NCI-H774 (cell line): ENCODE results near the gene ELMOD2.

ENCODE experiments used
- DNase-seq: peaks from one replicate; lab custom pipeline; 2025; lab: John Stamatoyannopoulos, UW

The ELMOD2 gene

GRCh38 chr4:140581078-140581477, 57.1 kb downstream of the ELMOD2 start:
- DNase-seq = no peak

GRCh38 chr4:140584439-140584838, 60.5 kb downstream of the ELMOD2 start:
- DNase-seq = no peak

DNA sequence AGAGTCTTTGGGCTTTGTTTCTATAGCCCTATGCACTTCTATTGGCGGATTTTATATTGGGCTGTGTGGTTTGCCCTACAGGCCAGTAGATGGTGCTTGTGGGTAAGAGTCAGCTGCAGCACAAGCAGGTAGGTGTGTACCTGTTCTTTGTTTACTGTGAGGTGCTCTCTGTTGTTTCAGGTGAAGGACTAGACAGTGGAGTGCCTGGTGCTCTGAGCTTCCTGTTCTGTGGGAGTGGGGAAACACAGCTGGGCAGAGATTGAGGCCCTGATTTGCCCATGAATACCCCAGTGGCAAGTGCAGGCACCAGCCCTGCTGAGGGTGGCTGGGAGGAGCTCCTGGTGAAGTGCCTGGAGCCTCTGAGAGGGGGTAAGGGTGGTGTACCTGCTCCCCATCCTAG, 71.1 kb downstream of the ELMOD2 start:
- no peak for DNase-seq

- no peak for DNase-seq
Observed at GRCh38 chr4:140600408-140600807, 76.4 kb downstream of the ELMOD2 start.

- DNase-seq = no peak
Observed at GRCh38 chr4:140602714-140603113, 78.7 kb downstream of the ELMOD2 start.

DNA sequence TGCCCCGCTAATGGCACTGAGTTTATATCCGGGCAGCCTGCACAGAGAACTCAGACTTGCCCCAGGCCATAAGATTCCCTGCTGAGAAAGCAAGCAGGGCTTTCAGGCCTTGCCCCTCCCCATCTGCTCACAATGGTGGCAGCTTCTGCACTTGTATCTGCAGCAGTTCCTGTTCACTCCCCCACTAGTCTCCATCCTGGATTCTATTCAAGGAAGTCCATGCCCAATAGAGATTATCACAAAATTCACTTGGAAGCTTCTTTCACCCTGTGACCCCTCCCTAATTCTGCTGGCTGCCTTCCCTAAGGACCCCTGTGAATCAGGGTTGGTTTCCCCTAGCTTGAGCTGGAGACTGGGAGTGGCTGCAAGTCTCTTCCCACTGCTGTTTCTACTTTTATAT, 79.3 kb downstream of the ELMOD2 start:
- no peak for DNase-seq
